SK-N-SH (cell line): ENCODE data around the gene STARD10. TPM values are rescaled to one million over a fixed set of nuclear protein-coding genes. Genes with fewer than 3 reads are reported as not detected.

ENCODE experiments used
- CTCF ChIA-PET: fragments of 300-600, 350-600 bp; formaldehyde crosslinking; extraction: SDS; loops from one replicate; lab custom pipeline; 2021; lab: Yijun Ruan, JAX
- POLR2A ChIA-PET: fragments of 350-600 bp; sonication (Branson Sonifier 250); formaldehyde crosslinking; extraction: SDS; loops from one replicate; lab custom pipeline; 2020; ENCODE audit warnings: antibody characterized with exemption, inconsistent platforms; lab: Yijun Ruan, JAX
- DNase-seq: peaks from one replicate; pipeline ENCODE4 v3.0.0; 2012
- H2AFZ ChIP-seq: fragments of 200-600 bp; sonication (generic); 2 replicates; pipeline ENCODE4 v1.8.1; 2016; ENCODE audit warnings: antibody characterized with exemption, mild to moderate bottlenecking, low read depth
- H3F3A ChIP-seq: fragments of 200-600 bp; sonication (generic); replicated peaks from 2 replicates; pipeline ENCODE3; 2016; ENCODE audit warnings: antibody characterized with exemption, mild to moderate bottlenecking; ENCODE audit not compliant: insufficient read depth
- H3K27ac ChIP-seq, 2 experiments: fragments of 200-500 bp in 1 of 2; fragments of 200-600 bp in 1 of 2; sonication (Bioruptor generic) in 1 of 2; sonication (generic), shearing (Covaris generic) in 1 of 2; 2 replicates each; pipeline versions ENCODE4 v1.5.1 to v1.6.1; 2014 to 2016; ENCODE audit warnings: low read depth in 2 of 2, inconsistent platforms in 1 of 2, low read length in 1 of 2, mild to moderate bottlenecking in 1 of 2, mixed read lengths in 1 of 2
- H3K27me3 ChIP-seq: fragments of 200-600 bp; sonication (generic), shearing (Covaris generic); 2 replicates; pipeline ENCODE4 v1.6.1; 2016; ENCODE audit warnings: mixed run types; ENCODE audit not compliant: insufficient read depth
- H3K36me3 ChIP-seq, 2 experiments: fragments of 200-500 bp in 1 of 2; fragments of 200-600 bp in 1 of 2; sonication (Bioruptor generic) in 1 of 2; sonication (generic) in 1 of 2; replicated peaks in 1 of 2; 2 replicates each; pipeline versions ENCODE3 to v1.5.1; 2014 to 2016; ENCODE audit warnings: low read length in 1 of 2, mild to moderate bottlenecking in 1 of 2; ENCODE audit not compliant: insufficient read depth in 2 of 2, control insufficient read depth in 1 of 2
- H3K4me1 ChIP-seq, 2 experiments: fragments of 200-500 bp in 1 of 2; fragments of 200-600 bp in 1 of 2; sonication (Bioruptor generic) in 1 of 2; sonication (generic), shearing (Covaris generic) in 1 of 2; 2 replicates each; pipeline versions ENCODE4 v1.5.1 to v1.6.1; 2014 to 2016; ENCODE audit warnings: low read depth in 1 of 2, low read length in 1 of 2, mixed run types in 1 of 2; ENCODE audit not compliant: insufficient read depth in 2 of 2, control insufficient read depth in 1 of 2
- H3K4me2 ChIP-seq: fragments of 200-600 bp; sonication (generic), shearing (Covaris generic); 2 replicates; pipeline ENCODE4 v1.6.1; 2017; ENCODE audit warnings: mixed run types
- H3K4me3 ChIP-seq, 2 experiments: fragments of 200-500 bp in 1 of 2; fragments of 200-600 bp in 1 of 2; sonication (Bioruptor generic) in 1 of 2; sonication (generic), shearing (Covaris generic) in 1 of 2; 2 replicates each; pipeline versions ENCODE4 v1.5.1 to v1.8.1; 2014 to 2016; ENCODE audit warnings: low read depth in 2 of 2, inconsistent platforms in 1 of 2, low read length in 1 of 2, mild to moderate bottlenecking in 1 of 2, mixed read lengths in 1 of 2, moderate library complexity in 1 of 2
- H3K79me2 ChIP-seq: fragments of 200-600 bp; sonication (generic); 2 replicates; pipeline ENCODE4 v1.8.1; 2017; ENCODE audit warnings: mild to moderate bottlenecking; ENCODE audit not compliant: insufficient read depth
- H3K9ac ChIP-seq: fragments of 200-600 bp; sonication (generic); 2 replicates; pipeline ENCODE4 v1.6.1; 2017; ENCODE audit warnings: mixed run types
- H3K9me2 ChIP-seq: fragments of 200-600 bp; sonication (generic); 2 replicates; pipeline ENCODE4 v1.6.1; 2017; ENCODE audit warnings: mixed run types
- H3K9me3 ChIP-seq: fragments of 200-600 bp; sonication (generic); 2 replicates; pipeline ENCODE4 v1.6.1; 2017; ENCODE audit warnings: mixed run types, mild to moderate bottlenecking, moderate library complexity
- H4K20me1 ChIP-seq: fragments of 200-600 bp; sonication (generic); 2 replicates; pipeline ENCODE4 v1.6.1; 2017; ENCODE audit warnings: mild to moderate bottlenecking, mixed run types; ENCODE audit not compliant: insufficient read depth
- CHD2 ChIP-seq: fragments of 150-350 bp; IDR thresholded peaks from 2 replicates; pipeline ENCODE4 v1.6.1; 2018; ENCODE audit warnings: low read length; ENCODE audit not compliant: partially characterized antibody
- CTCF ChIP-seq: fragments of 200-600 bp; sonication (generic); IDR thresholded peaks from 2 replicates; pipeline ENCODE4 v1.6.1; 2017; ENCODE audit warnings: antibody characterized with exemption, mild to moderate bottlenecking, moderate library complexity
- GABPA ChIP-seq: IDR thresholded peaks from 2 replicates; pipeline ENCODE4 v1.4.0; 2012; ENCODE audit warnings: low read depth, mild to moderate bottlenecking
- IRF3 ChIP-seq: fragments of 150-350 bp; IDR thresholded peaks from 2 replicates; pipeline ENCODE4 v1.6.1; 2016; ENCODE audit warnings: mild to moderate bottlenecking, low read depth, low read length
- MXI1 ChIP-seq: IDR thresholded peaks from 2 replicates; pipeline ENCODE4 v1.6.1; 2012; ENCODE audit warnings: mild to moderate bottlenecking, low read depth, low read length, improper control_type of control experiment
- PBX3 ChIP-seq: IDR thresholded peaks from 2 replicates; pipeline ENCODE4; 2012
- POLR2AphosphoS5 ChIP-seq: IDR thresholded peaks from 2 replicates; pipeline ENCODE4 v1.6.1; 2012; ENCODE audit warnings: low read depth, low read length
- REST ChIP-seq: IDR thresholded peaks from 2 replicates; pipeline ENCODE4 v1.6.1; 2012; ENCODE audit warnings: mild to moderate bottlenecking, low read depth, low read length, moderate library complexity
- RFX5 ChIP-seq: IDR thresholded peaks from 2 replicates; pipeline ENCODE4 v1.6.1; 2012; ENCODE audit warnings: mild to moderate bottlenecking, improper control_type of control experiment, low read length
- SIN3A ChIP-seq: IDR thresholded peaks from 2 replicates; pipeline ENCODE4 v1.6.1; 2012; ENCODE audit warnings: low read depth, mild to moderate bottlenecking, low read length, moderate library complexity, borderline replicate concordance
- TEAD4 ChIP-seq: IDR thresholded peaks from 2 replicates; pipeline ENCODE4 v1.4.0; 2012; ENCODE audit warnings: mild to moderate bottlenecking, borderline replicate concordance; ENCODE audit not compliant: insufficient read depth
- USF1 ChIP-seq: IDR thresholded peaks from 2 replicates; pipeline ENCODE4 v1.4.0; 2012; ENCODE audit warnings: low read depth, borderline replicate concordance
- WGBS: methylation state at CpG from one replicate; pipeline ENCODE4 v1.1.6; 2017; ENCODE audit warnings: low lambda C conversion rate; 5-methylcytosine and 5-hydroxymethylcytosine counted together
- polyA plus RNA-seq, 3 experiments: library from polyadenylated mRNA; depleted of rRNA; stranded (reverse); fragments of >200 nt; gene quantifications; 2 replicates each; pipeline ENCODE4 v1.2.3, GENCODE V29; 2012

Gene STARD10
- polyA plus RNA-seq, 1 of the 3 experiments (the other 2 are of a cell fraction), result 47.7 TPM

- Histone ChIP-seq H3K4me1 (peaks cover 26 to 53% of the 10 kb centered on the region in 2 experiments), H3K9me2 (no peaks in the 10 kb centered on the region), H3F3A (peaks cover 3% of the 10 kb centered on the region), H3K27ac (peak overlapping the region; percentile 35 to 36; a peak in 1 of 4 replicates), H3K36me3 (no peaks in the 10 kb centered on the region), H3K9ac (no peak overlapping the region), H4K20me1 (no peaks in the 10 kb centered on the region), H3K4me2 (peak overlapping the region; percentile 49; the same call in 1 of the 2 replicates), H3K9me3 (no peaks in the 10 kb centered on the region), H3K4me3 (no peak overlapping the region), H2AFZ (no peak overlapping the region), H3K27me3 (no peaks in the 10 kb centered on the region), H3K79me2 (no peaks in the 10 kb centered on the region)
- WGBS, result 88% methylated on average over 6 of the region's 12 CpGs
- ChIA-PET POLR2A (no interaction called here), CTCF (interaction anchor here (1.0 to 2.0 kb wide), 5 partner anchors 8 to 41 kb away, joined by 3 to 5 read pairs (median 4); partner anchors contain the start of gene STARD10)
- TF ChIP-seq CHD2 (no peak), POLR2AphosphoS5 (no peak), SIN3A (no peak), IRF3 (no peak), MXI1 (no peak), RFX5 (no peak), GABPA (no peak), PBX3 (no peak), TEAD4 (no peak), USF1 (no peak), CTCF (no peak), REST (no peak)
- no peak for DNase-seq
Observed at GRCh38 chr11:72772059-72772458, 21.8 kb downstream of the STARD10 start.
